Ishikawa (cell line): ENCODE data around the gene ST8SIA1.

Experiments used
- CEBPB ChIP-seq: IDR thresholded peaks from 2 replicates; pipeline ENCODE4 v1.6.1; 2012
- CREB1 ChIP-seq: IDR thresholded peaks from 2 replicates; pipeline ENCODE4 v1.6.1; 2012; ENCODE audit warnings: low read depth
- EGR1 ChIP-seq: IDR thresholded peaks from 2 replicates; pipeline ENCODE4 v1.6.1; 2012
- EP300 ChIP-seq: IDR thresholded peaks from 2 replicates; pipeline ENCODE4 v1.6.1; 2012; ENCODE audit warnings: borderline replicate concordance
- FOXM1 ChIP-seq: IDR thresholded peaks from 2 replicates; pipeline ENCODE4 v1.6.1; 2012; ENCODE audit warnings: low read depth, borderline replicate concordance
- NFIC ChIP-seq: IDR thresholded peaks from 2 replicates; pipeline ENCODE4 v1.6.1; 2012
- RAD21 ChIP-seq: IDR thresholded peaks from 2 replicates; pipeline ENCODE4 v1.6.1; 2012; ENCODE audit warnings: low read depth
- TAF1 ChIP-seq: IDR thresholded peaks from 2 replicates; pipeline ENCODE4 v1.6.1; 2012; ENCODE audit warnings: low read depth, mild to moderate bottlenecking
- TCF12 ChIP-seq: IDR thresholded peaks from 2 replicates; pipeline ENCODE4 v1.6.1; 2012; ENCODE audit warnings: low read depth
- TEAD4 ChIP-seq: IDR thresholded peaks from 2 replicates; pipeline ENCODE4 v1.6.1; 2012
- YY1 ChIP-seq: IDR thresholded peaks from 2 replicates; pipeline ENCODE4 v1.6.1; 2012; ENCODE audit warnings: low read depth
- ZBTB7A ChIP-seq: IDR thresholded peaks from 2 replicates; pipeline ENCODE4 v1.6.1; 2012; ENCODE audit warnings: low read depth
- TF ChIP-seq, protein P1 (sequence below): IDR thresholded peaks from 2 replicates; pipeline ENCODE4 v1.6.1; 2012; ENCODE audit warnings: low read depth, mild to moderate bottlenecking
- TF ChIP-seq, protein P2 (sequence below): IDR thresholded peaks from 2 replicates; pipeline ENCODE4 v1.6.1; 2012
- TF ChIP-seq, protein P3 (sequence below): IDR thresholded peaks from 2 replicates; pipeline ENCODE4 v1.6.1; 2012

Gene ST8SIA1

DNA sequence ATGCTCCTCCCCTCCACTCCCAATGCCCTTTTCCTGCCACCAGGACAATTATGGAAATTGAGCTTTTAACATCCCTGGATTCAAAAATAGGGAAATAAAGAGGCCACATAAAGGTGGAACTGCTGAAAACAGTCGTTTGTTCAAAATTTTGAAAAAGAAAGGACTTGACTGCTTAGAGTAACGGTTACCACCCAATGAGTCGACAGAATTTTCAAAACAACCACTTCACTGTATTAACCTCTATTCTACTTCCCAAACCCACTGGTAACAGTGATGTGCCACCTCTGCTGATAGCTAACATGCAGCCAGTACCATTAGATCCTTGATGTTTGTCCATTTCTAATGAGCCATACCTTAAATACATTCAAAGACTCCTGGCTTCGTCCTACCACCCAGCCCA lies 4.9 kb downstream of the ST8SIA1 start:
- TF ChIP-seq EGR1 (no peak), CREB1 (no peak), EP300 (no peak), TCF12 (no peak), NFIC (no peak), YY1 (no peak), TEAD4 (no peak), RAD21 (no peak), FOXM1 (no peak)
- TF ChIP-seq, protein P1, sequence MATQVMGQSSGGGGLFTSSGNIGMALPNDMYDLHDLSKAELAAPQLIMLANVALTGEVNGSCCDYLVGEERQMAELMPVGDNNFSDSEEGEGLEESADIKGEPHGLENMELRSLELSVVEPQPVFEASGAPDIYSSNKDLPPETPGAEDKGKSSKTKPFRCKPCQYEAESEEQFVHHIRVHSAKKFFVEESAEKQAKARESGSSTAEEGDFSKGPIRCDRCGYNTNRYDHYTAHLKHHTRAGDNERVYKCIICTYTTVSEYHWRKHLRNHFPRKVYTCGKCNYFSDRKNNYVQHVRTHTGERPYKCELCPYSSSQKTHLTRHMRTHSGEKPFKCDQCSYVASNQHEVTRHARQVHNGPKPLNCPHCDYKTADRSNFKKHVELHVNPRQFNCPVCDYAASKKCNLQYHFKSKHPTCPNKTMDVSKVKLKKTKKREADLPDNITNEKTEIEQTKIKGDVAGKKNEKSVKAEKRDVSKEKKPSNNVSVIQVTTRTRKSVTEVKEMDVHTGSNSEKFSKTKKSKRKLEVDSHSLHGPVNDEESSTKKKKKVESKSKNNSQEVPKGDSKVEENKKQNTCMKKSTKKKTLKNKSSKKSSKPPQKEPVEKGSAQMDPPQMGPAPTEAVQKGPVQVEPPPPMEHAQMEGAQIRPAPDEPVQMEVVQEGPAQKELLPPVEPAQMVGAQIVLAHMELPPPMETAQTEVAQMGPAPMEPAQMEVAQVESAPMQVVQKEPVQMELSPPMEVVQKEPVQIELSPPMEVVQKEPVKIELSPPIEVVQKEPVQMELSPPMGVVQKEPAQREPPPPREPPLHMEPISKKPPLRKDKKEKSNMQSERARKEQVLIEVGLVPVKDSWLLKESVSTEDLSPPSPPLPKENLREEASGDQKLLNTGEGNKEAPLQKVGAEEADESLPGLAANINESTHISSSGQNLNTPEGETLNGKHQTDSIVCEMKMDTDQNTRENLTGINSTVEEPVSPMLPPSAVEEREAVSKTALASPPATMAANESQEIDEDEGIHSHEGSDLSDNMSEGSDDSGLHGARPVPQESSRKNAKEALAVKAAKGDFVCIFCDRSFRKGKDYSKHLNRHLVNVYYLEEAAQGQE, result no peak
- TF ChIP-seq, protein P2, sequence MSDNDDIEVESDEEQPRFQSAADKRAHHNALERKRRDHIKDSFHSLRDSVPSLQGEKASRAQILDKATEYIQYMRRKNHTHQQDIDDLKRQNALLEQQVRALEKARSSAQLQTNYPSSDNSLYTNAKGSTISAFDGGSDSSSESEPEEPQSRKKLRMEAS, result no peak

DNA sequence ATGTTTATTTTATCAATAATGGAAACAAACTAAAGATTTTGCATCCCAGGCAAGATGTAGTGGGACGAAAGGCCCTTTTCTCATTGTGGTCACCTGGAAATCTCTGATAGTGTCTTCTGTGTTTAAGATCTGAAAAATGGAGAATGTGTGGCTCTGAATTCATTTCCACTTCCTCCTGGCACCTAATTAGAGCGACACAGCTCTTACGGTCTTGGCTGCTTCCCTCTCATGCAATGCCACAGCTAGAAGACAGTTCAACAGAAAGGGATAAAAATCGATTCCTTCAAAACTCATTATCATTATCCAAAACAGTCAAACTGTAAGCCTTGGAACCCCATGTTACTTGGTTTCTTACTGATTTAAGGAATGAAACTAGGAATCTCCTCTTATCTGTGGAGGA lies 9.3 kb downstream of the ST8SIA1 start:
- TF ChIP-seq YY1 (no peak), FOXM1 (no peak), EP300 (no peak), ZBTB7A (no peak)
- TF ChIP-seq, protein P1, result no peak
- TF ChIP-seq, protein P2, result no peak
- TF ChIP-seq, protein P3, sequence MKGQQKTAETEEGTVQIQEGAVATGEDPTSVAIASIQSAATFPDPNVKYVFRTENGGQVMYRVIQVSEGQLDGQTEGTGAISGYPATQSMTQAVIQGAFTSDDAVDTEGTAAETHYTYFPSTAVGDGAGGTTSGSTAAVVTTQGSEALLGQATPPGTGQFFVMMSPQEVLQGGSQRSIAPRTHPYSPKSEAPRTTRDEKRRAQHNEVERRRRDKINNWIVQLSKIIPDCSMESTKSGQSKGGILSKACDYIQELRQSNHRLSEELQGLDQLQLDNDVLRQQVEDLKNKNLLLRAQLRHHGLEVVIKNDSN, result no peak

DNA sequence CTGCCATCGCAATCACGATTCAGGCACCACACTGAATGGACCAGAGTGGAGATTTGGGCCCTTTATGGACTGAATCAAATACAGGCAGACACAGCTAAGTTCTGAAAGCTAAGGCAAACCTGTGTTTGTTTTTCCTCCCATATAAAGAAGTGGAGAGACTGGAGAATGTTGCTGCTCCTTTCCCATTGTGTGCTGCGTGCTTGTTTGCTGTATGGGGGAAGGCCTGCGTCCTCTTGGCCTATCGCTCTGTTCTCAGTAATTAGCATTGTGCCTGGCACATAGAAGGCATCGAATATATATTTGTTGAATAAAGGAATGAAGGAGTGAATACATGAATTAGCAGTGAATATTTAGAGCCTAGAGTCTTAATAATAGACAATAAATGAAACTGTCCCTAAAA lies 12.4 kb downstream of the ST8SIA1 start:
- TF ChIP-seq RAD21 (no peak), YY1 (no peak), TAF1 (no peak), TEAD4 (no peak), TCF12 (no peak), CEBPB (no peak)
- TF ChIP-seq, protein P1, result no peak

DNA sequence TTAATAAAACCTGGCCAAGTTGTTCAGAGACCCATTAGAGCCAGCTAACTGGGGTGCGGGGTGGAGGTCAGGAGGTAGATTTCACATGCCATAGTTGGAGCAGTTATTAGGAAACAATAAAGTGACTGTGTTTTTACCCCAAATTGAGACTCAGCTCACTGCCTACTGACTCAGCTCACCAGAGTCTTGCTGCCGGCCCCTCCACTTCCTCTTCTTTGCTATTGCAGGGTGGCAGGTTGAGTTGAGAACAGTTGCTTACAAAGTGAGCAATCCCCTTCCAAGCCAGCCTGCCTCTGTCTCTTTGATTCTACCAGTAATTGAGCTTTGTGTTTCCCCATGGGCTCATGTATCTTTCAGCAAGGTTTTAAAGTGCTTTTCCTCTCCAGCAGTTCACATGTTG lies 12.9 kb downstream of the ST8SIA1 start:
- TF ChIP-seq, protein P2, result no peak
- no peak for TF ChIP-seq ZBTB7A
- no peak for TF ChIP-seq TCF12
- TF ChIP-seq FOXM1, result no peak
- TF ChIP-seq NFIC, result no peak
- no peak for TF ChIP-seq TAF1
- no peak for TF ChIP-seq EGR1
- no peak for TF ChIP-seq TEAD4

DNA sequence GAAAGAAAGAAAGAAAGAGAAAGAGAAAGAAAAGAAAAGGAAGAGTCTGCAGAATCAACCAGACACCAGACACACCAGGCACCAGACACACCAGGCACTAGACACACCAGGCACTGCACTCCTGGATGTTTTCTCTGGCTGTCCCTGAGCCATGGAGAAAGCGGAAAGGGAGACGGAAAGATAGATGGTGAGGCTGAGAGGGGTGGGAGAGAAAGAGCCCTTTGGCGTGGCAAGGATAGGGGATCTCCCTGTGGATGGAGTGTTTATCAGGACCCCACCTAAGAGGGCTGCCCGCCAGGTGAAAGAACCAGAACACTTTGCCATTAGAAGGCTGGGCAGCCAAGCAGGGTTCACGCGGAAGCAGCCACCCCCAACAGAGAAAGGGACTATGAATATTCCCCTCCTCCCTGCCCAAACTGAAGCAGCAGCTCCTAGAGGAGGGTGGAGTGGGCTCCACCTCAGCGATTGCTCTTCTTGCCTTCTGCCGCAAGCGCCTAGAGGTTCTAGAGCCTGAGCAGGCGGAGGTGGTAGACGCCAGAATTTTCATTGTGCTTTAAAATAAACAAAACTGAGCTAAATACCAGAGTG lies 13.4 kb downstream of the ST8SIA1 start:
- TF ChIP-seq, protein P1, result no peak
- TF ChIP-seq FOXM1 (no peak), TEAD4 (no peak), TCF12 (no peak), EGR1 (no peak), YY1 (no peak), EP300 (no peak), TAF1 (no peak), CREB1 (no peak), NFIC (no peak), RAD21 (no peak), CEBPB (no peak)
- TF ChIP-seq, protein P2, result no peak
- TF ChIP-seq, protein P3, result no peak
